WERI-Rb-1 (cell line): ENCODE results near the gene RCSD1.
A peak's percentile ranks its signal among the peaks of the same experiment; 100 is the strongest.

Experiments
- DNase-seq: peaks from one replicate; pipeline ENCODE4 v3.0.0-alpha.2; 2020
- H3K27ac ChIP-seq: fragments of 250-450 bp; sonication (Bioruptor Pico); 2 replicates; pipeline ENCODE4 v1.5.1; 2020; ENCODE audit warnings: mild to moderate bottlenecking, moderate library complexity
- H3K27me3 ChIP-seq: fragments of 250-450 bp; sonication (Bioruptor Pico); 2 replicates; pipeline ENCODE4 v1.5.1; 2021; ENCODE audit warnings: mild to moderate bottlenecking, low read depth, moderate library complexity; ENCODE audit not compliant: insufficient read depth, severe bottlenecking
- H3K36me3 ChIP-seq: fragments of 250-450 bp; sonication (Bioruptor Pico); 2 replicates; pipeline ENCODE4 v1.5.1; 2020; ENCODE audit warnings: mild to moderate bottlenecking, moderate library complexity
- H3K4me3 ChIP-seq: 2 replicates; pipeline ENCODE4 v1.5.1; 2011; ENCODE audit warnings: low read depth, mild to moderate bottlenecking, control low read depth, low read length
- H3K9me3 ChIP-seq: fragments of 250-450 bp; sonication (Bioruptor Pico); 2 replicates; pipeline ENCODE4 v1.5.1; 2021; ENCODE audit warnings: mild to moderate bottlenecking, moderate library complexity; ENCODE audit not compliant: severe bottlenecking
- TF ChIP-seq, protein P1 (sequence below): IDR thresholded peaks from 2 replicates; pipeline ENCODE4 v1.5.1; 2011; ENCODE audit warnings: low read depth, mild to moderate bottlenecking, control low read depth, inconsistent platforms, low read length

RCSD1 gene

DNA sequence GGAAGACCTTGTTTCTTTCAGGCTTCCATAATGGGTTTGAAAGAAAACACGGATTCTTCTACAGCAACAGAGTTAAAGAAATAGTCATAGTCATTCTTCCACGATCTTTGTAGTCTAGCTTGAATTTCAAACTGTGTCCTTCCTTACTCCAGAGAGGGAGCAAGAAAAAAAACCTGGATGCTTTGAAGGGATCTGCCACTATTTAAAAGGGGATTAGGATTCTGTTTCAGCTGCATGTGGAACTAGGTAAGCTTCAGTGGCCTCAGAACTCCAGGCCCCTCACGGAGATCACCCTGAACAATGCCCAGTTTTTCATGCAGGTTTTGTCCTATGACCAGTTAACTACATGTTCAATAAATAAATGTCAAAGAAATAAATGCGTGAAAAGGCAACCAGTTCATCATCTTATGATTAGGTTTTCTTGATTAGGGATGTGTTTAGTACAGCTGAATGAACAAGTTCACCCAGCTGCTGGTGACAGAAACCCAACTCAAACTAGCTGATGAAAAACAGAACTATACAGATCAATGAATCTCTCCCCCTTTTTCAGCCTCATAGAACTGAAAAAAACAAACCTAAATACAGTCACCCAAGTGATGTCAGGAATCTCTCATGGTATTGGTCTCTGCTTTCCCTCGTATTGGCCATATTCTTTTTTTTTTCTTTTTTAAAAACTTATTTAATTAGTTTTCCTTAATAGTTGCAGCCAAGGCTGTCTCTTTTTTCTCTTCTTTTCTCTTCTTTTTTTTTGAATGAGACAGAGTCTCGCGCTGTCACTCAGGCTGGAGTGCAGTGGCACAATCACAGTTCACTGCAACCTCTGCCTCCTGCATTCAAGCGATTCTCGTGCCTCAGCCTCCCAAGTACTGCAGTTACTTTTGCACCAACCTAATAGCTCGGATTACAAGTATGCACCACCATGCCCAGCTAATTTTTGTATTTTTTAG is 77.2 kb downstream of the RCSD1 start:
- H3K9me3 ChIP-seq = no peaks in the 10 kb centered on the region
- TF ChIP-seq, protein P1, sequence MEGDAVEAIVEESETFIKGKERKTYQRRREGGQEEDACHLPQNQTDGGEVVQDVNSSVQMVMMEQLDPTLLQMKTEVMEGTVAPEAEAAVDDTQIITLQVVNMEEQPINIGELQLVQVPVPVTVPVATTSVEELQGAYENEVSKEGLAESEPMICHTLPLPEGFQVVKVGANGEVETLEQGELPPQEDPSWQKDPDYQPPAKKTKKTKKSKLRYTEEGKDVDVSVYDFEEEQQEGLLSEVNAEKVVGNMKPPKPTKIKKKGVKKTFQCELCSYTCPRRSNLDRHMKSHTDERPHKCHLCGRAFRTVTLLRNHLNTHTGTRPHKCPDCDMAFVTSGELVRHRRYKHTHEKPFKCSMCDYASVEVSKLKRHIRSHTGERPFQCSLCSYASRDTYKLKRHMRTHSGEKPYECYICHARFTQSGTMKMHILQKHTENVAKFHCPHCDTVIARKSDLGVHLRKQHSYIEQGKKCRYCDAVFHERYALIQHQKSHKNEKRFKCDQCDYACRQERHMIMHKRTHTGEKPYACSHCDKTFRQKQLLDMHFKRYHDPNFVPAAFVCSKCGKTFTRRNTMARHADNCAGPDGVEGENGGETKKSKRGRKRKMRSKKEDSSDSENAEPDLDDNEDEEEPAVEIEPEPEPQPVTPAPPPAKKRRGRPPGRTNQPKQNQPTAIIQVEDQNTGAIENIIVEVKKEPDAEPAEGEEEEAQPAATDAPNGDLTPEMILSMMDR = no peak
- peak; percentile 8 for DNase-seq
- H3K4me3 ChIP-seq = no peak overlapping the region
- H3K27me3 ChIP-seq = no peaks in the 10 kb centered on the region
- H3K27ac ChIP-seq = no peak overlapping the region
- no peaks in the 10 kb centered on the region for H3K36me3 ChIP-seq

DNA sequence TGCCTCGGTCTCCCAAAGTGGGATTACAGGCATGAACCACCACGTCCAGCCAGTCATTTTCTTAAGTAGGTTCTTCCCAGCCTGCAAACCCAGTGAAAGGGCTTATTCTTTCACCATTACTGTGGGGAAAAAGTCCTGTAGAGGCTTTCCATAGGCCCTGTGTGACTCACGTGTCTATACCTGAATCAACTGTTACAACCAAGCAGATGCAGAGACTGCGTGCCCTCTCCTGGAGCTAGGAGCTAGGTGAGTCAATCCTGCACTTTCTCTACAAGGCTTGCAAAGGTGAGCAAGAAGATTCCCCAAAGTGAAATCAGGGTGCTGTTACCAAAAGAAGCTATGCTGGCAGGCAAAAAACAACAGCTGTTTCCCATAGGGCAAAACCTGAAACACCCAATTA is 77.9 kb downstream of the RCSD1 start:
- Histone ChIP-seq H3K36me3 (no peaks in the 10 kb centered on the region), H3K4me3 (no peak overlapping the region), H3K9me3 (no peaks in the 10 kb centered on the region), H3K27me3 (no peaks in the 10 kb centered on the region), H3K27ac (no peak overlapping the region)
- TF ChIP-seq, protein P1 = no peak
- no peak for DNase-seq

DNA sequence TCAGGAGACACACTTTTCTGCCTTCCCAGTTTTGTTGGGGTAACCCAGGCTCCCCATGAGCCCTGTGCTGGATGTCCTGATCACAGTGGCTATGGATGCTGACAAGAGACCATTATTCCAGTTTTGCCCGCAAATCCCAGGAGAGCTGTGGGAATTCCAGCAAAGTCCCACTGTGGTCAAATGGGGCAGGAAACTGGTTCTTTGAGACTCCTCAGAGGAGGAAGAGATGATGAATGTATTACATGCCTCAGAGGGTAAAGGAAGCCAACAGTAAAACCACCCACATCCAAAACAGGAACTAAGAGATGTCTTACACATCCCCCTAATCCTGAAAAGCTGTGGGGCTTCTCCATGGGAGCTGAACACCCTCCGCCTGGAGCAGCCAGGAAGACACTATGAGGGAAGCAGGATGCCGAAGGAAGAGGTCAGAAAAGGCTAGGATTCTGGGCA is 78.9 kb downstream of the RCSD1 start:
- Histone ChIP-seq H3K36me3 (no peaks in the 10 kb centered on the region), H3K27ac (no peak overlapping the region), H3K9me3 (no peaks in the 10 kb centered on the region), H3K4me3 (no peak overlapping the region), H3K27me3 (no peaks in the 10 kb centered on the region)
- no peak for DNase-seq
- TF ChIP-seq, protein P1 = no peak

DNA sequence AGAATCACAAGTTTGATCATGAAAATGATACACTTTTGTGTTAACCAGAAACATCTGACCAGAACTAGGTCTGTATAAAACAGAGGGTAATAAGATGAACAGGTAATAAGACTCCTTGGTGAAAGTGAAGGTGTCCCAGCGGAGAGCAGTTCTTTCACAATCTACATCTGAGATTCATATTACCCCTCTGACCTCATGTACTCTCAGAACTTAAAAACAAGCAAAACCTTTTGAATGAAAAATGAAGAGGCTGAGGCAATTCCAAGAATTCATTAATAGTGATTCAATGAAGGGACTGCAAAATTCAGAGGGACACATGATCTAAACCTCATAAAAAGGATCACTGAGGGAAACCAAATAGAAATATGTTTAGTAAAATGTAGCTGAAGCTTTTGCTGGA is 80.8 kb downstream of the RCSD1 start:
- Histone ChIP-seq H3K27ac (no peak overlapping the region), H3K9me3 (no peaks in the 10 kb centered on the region), H3K4me3 (no peak overlapping the region), H3K36me3 (peaks cover 2% of the 10 kb centered on the region; the same call in 1 of the 2 replicates), H3K27me3 (no peaks in the 10 kb centered on the region)
- no peak for DNase-seq
- TF ChIP-seq, protein P1 = no peak

GRCh38 chr1:167711797-167712196 is 81.8 kb downstream of the RCSD1 start:
- no peaks in the 10 kb centered on the region for H3K27me3 ChIP-seq
- no peaks in the 10 kb centered on the region for H3K9me3 ChIP-seq
- H3K36me3 ChIP-seq = peaks cover 2% of the 10 kb centered on the region; the same call in 1 of the 2 replicates
- no peak overlapping the region for H3K4me3 ChIP-seq
- no peak overlapping the region for H3K27ac ChIP-seq
- no peak for DNase-seq
- TF ChIP-seq, protein P1 = no peak
